Fibroblast of skin of right quadriceps (primary cell): ENCODE results near the gene ATP6V1B1.
"Not testable (repeated sequence)": the region's sequence is repeated elsewhere in the genome, so short reads cannot be mapped to it uniquely, and the experiment has no call there.

Source experiments
- DNase-seq: peaks from one replicate; pipeline ENCODE4 v3.0.0-alpha.2; 2013

The ATP6V1B1 gene

DNA sequence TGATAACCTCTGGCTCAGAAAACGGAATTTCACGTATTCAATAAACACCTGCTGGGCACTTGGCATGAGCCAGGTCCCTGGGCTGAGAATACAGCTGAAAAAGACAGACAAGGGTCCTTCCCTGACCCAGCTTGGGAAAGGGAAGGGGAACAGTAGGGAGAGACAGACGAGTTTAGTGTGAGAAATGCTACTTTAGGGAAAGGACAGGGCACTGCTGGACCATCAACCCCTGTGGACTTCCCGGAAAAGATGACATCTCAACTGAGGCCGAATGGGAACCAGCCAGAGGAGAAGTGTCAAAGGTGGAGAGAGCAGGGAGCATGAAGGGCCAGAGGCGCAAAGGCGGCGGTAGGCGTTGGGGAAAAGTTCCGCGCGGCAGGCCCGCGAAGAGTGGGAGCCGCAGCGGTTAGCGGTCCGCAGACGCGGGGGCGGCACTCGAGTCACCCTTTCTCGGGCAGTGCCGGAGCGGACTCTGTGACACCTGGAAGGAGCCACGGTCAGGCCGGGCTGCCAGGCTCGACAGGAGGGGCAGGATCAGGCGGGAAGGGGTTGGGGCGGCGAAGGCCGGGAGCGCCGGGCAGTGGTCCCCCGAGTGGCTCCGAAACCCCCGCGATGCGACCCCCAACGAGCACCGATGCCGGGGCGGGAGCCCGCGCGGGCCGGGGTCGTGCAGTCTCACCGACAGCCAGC, 58.5 kb downstream of the ATP6V1B1 start:
- DNase-seq, result no peak

DNA sequence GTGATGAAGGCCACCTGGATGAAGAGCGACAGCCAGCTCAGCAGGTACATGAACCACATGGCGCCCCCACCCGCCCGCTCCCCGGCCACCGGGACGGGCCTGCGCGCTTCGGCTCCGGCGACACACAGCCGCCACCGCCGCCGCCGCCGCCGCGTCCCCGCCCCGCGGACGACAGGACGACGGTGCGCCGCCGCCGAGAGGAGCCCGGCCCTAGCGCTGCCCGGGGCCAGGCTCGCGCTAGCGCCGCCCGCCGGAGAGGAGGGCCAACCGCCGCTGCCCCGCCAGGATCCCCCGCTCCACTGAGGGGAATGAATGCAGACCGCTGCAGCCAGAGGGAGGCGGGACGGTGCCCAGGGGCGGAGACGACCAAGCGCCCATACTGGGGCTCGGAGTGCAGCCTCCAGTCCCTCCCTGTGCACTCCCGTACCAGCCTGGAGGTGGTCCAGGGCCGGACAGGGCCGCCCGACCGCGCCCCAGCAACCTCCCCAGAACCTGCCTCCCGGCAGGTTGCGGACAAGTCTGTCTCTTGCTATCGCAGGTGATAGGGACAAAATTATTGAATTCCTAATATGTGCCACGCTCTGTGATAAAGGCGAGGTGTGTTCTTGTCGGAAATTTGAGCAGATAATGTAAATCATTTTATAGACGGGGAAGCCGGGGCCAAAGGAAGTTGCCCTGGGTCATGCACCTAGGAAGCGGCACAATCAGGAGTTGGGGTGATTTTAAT, 59.2 kb downstream of the ATP6V1B1 start, which contains the start of gene TEX261:
Gene TEX261 (minus strand): TSS at position 175 of the 727 bp plus-strand sequence. CDS start 116 bp downstream, at position 59.
- peak; percentile 84 for DNase-seq

DNA sequence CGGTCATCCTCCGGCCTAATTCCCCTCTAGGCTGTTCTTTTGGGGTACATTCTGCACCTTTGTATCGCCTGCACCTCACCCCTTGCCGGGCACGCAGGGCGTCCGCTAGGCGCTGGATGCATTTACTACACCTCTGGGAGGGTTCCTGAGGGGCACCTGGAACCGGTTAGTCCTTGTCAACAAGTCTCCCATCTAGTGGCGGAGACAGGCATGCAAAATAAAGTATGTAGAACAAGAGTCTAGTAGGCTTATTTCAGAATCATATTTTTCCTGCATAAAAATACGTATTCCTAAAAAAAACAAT, 59.7 kb downstream of the ATP6V1B1 start:
- DNase-seq, result peak; percentile 37

GRCh38 chr2:70998885-70999284, 63.2 kb downstream of the ATP6V1B1 start:
- not testable (repeated sequence) for DNase-seq

DNA sequence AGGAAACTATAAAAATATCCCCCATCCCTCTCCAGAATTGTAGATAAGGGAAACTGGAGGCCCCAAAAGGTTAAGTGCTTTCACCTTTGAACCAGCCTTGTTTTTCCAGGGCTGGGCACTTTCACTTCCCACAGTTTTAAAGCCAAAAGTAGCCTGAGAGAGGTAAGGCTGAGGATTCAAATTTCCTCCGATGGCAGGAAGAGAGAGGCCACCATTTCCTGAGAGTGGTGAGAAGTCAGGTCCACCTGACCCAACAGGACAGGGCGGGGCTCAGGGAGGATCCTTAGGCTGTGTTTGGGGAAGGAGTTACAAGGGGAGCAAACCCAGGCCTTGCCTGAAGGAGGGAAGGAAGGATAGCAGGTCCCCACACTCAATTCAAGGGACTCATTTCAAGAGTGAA, 63.7 kb downstream of the ATP6V1B1 start:
- no peak for DNase-seq

DNA sequence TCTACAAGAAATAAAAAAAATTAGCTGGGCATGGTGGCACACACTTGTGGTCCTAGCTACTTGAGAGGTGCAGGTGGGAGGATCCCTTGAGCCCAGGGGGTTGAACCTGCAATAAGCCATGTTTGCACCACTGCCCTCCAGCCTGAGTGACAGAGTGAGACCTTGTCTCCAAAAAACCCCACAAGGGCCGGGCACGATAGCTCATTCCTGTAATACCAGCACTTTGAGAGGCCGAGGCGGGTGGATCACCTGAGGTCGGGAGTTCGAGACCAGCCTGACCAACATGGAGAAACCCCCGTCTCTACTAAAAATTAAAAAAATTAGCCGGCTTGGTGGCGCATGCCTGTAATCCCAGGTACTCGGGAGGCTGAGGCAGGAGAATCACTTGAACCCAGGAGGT, 64.2 kb downstream of the ATP6V1B1 start:
- DNase-seq, result not testable (repeated sequence)

- peak; percentile 50 for DNase-seq
Observed at GRCh38 chr2:71000780-71001591, 65.3 kb downstream of the ATP6V1B1 start.

DNA sequence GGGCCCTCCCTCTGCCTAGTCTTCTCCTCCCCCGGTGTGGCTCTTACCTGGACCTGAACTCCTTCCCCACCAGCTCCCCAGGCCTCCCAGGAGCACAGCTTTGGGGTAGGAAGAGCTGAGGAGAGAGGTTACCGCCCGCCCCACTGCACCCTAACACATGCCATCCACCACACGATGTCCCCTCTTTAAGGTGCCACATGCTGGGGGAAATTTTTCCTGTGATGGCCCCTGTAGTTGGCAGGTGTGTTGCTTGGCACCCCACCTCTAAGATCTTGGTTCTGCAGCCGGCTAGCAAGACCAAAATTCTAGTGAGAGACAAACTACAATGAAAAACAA, 65.9 kb downstream of the ATP6V1B1 start:
- DNase-seq, result no peak

GRCh38 chr2:71001981-71002570, 66.4 kb downstream of the ATP6V1B1 start:
- no peak for DNase-seq

DNA sequence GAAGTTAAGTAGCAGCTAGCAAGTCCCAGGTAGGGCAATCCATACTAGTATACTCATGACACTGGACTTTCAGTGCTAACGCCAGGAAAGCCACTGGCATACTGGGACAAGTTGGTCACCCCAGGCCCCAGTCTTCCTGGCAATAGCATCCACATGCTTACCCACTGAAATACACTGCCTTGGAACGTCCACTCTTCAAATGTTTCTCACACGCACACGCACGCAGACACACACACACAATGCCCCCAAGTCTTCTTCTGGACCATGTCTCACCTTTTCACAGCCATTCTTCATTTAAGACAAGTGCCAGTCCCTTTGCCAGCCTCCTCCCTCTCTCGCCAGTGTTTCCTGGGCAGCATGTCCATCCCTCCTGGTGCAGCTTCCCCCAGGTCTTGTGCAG, 67.7 kb downstream of the ATP6V1B1 start:
- no peak for DNase-seq

DNA sequence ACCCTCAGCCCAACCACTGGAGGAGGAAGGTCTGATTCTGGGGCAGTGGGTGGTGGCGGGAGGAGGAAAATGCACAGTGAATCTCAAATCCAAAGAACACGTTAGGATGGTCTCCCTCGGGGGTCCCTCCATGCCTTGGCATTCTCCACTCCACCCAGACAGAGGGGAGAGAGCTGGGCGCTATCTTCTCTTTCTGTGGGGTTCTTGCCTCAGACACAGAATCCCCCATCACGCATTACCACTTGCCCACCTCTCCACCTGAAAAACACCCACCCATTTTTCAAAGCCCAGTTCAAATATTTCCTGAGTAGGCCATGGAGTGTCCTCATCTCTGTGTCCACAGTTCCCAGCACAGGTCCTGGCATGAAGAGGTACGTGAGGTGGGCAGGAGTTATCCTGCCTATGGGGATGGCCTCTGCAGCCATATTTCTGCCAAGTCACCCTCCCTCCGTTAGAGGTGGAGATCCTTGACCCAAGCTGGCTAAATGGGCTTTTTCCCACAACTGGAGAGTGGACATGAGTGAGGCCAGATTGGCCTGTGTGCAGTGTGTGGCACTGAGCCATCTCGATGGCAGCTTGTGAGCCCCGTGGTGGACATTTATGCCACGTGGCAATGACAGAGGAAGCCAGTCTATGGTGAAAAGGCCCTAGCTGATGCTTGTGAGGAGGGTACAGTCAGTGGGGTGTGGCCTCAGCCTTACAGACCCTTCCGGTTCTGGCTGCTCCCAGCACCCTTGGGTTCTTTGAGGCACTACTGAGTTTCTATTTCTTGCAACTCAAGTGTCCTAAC, 68.5 kb downstream of the ATP6V1B1 start:
- DNase-seq, result no peak

DNA sequence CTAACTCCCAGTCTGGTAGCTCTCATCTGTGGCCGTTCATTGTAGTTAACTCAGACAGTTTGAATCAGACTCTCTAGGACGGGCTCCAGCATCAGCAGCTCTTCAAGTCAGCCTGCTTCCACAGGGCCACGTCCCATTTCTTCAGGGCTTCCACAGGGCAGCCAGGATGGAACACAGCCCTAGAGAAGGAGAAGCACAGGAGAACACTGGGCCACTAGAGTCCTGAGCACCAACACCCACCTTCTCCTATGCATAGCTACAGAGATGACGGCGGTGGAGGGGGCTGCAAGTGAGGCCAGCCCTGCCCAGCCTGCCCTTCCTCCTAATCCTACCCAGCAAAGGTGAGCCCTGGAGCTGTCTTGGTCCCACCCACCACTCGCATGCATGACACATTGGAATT, 69.2 kb downstream of the ATP6V1B1 start:
- DNase-seq, result no peak

- DNase-seq, result no peak
Observed at GRCh38 chr2:71005271-71006202, 69.8 kb downstream of the ATP6V1B1 start.

DNA sequence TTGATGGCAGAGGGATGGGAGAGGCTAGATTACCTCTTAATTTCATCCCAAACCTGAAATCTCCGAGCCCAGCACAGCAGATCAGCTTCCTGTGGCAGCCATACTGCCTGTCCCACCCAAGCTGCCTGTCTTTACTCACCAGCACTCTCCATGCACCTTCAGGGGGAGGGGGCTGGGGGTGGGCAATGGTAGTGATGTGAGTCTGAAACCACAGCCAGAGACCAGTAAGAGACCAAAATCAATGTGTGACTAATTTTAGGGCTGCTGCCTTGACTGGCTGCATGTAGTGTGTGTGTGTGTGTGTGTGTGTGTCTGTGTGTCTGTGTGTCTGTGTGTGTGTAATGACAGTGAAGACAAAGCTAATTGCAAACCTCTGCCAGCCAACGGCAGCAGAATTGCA, 70.6 kb downstream of the ATP6V1B1 start:
- no peak for DNase-seq

GRCh38 chr2:71006955-71007799, 71.5 kb downstream of the ATP6V1B1 start:
- DNase-seq, result no peak

- no peak for DNase-seq
Observed at GRCh38 chr2:71008342-71008741, 72.6 kb downstream of the ATP6V1B1 start.

DNA sequence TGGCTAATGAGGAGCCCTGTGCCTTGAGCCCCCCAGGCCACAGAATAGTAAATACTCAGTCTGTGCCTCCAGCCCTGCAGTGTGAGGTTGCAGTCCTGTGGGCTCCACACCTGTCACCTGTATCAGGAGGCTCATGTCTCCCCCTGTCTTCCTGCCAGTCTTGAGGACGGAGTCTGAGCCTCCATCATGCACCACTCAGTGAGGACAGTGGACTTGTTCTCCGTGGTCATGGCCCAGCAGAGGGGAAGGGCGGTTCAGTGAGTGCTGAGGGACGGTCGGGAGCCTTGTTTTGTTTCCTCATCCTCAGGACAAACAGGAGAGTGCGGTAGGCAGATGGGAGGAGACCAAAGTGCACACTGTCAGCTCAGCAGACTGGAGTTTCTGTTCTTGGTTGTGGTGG, 76.1 kb downstream of the ATP6V1B1 start:
- DNase-seq, result not testable (repeated sequence)
